Glutamatergic neuron (in vitro differentiated cells): ENCODE results near the gene ACVR1B. TPM values are rescaled to one million over a fixed set of nuclear protein-coding genes. Genes with fewer than 3 reads are reported as not detected.

Experiments
- DNase-seq: peaks from one replicate; pipeline ENCODE4 v3.0.0; 2022
- H3K27ac Mint-ChIP-seq: one replicate; pipeline ENCODE4 v1.8.0; 2020; ENCODE audit warnings: mild to moderate bottlenecking, mixed read lengths, inconsistent platforms; ENCODE audit not compliant: unreplicated experiment
- H3K27me3 Mint-ChIP-seq: one replicate; pipeline ENCODE4 v1.8.0; 2020; ENCODE audit warnings: mild to moderate bottlenecking, moderate library complexity, mixed read lengths, inconsistent platforms; ENCODE audit not compliant: unreplicated experiment
- H3K36me3 Mint-ChIP-seq: one replicate; pipeline ENCODE4 v1.8.0; 2020; ENCODE audit warnings: mild to moderate bottlenecking, mixed read lengths, inconsistent platforms; ENCODE audit not compliant: unreplicated experiment
- H3K4me1 Mint-ChIP-seq: one replicate; pipeline ENCODE4 v1.8.0; 2020; ENCODE audit warnings: mild to moderate bottlenecking, low read depth, mixed read lengths, inconsistent platforms; ENCODE audit not compliant: unreplicated experiment
- H3K4me3 Mint-ChIP-seq: one replicate; pipeline ENCODE4 v1.8.0; 2020; ENCODE audit warnings: mild to moderate bottlenecking, mixed read lengths, inconsistent platforms; ENCODE audit not compliant: unreplicated experiment
- H3K9me3 Mint-ChIP-seq: one replicate; pipeline ENCODE4 v1.8.0; 2020; ENCODE audit warnings: mild to moderate bottlenecking, moderate library complexity, mixed read lengths, inconsistent platforms; ENCODE audit not compliant: unreplicated experiment
- total RNA-seq: library from RNA; stranded (reverse); fragmentation: NEBNext Ultra II Directional; extraction: Animal tissue kit (Norgen Biotek cat#: 25700); gene quantifications from one replicate; pipeline ENCODE4 v1.2.1, GENCODE V29; 2021; ENCODE audit not compliant: unreplicated experiment
- TF ChIP-seq, protein P1 (sequence below): fragments of 200-600 bp; sonication (generic); IDR thresholded peaks from one replicate; pipeline ENCODE4 v1.5.0; 2021; ENCODE audit not compliant: partially characterized antibody, unreplicated experiment

ACVR1B gene
- total RNA-seq, 1 donor from 2014 or later = 50.2 TPM

DNA sequence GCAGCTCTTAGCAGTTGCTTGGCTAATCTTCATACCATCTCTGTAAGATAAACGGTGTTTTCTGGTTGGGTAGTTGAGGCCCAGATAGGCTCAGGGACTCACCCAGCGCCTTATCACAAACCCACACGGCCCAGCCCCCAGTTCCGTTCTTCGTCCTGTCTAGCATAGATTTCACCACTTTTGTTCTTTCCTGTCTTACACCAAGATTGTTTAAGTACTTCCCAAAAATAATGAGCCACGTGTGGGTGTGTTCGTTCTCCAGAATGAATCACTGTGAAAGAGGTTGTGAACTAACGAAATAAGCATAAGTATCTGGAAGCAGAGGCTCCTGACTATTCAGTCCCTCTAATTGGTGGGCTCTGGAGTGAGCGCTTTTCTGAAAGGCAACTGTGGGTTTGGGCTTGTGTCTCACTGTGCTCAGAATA lies 21.4 kb downstream of the ACVR1B start:
- DNase-seq = no peak
- H3K9me3 Mint-ChIP-seq = peaks cover 10% of the 10 kb centered on the region
- TF ChIP-seq, protein P1, sequence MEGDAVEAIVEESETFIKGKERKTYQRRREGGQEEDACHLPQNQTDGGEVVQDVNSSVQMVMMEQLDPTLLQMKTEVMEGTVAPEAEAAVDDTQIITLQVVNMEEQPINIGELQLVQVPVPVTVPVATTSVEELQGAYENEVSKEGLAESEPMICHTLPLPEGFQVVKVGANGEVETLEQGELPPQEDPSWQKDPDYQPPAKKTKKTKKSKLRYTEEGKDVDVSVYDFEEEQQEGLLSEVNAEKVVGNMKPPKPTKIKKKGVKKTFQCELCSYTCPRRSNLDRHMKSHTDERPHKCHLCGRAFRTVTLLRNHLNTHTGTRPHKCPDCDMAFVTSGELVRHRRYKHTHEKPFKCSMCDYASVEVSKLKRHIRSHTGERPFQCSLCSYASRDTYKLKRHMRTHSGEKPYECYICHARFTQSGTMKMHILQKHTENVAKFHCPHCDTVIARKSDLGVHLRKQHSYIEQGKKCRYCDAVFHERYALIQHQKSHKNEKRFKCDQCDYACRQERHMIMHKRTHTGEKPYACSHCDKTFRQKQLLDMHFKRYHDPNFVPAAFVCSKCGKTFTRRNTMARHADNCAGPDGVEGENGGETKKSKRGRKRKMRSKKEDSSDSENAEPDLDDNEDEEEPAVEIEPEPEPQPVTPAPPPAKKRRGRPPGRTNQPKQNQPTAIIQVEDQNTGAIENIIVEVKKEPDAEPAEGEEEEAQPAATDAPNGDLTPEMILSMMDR = no peak
- peak overlapping the region; percentile 4 for H3K27ac Mint-ChIP-seq
- H3K36me3 Mint-ChIP-seq = peaks cover 5% of the 10 kb centered on the region
- peaks cover 4% of the 10 kb centered on the region for H3K27me3 Mint-ChIP-seq
- peaks cover 29% of the 10 kb centered on the region for H3K4me1 Mint-ChIP-seq
- no peak overlapping the region for H3K4me3 Mint-ChIP-seq

DNA sequence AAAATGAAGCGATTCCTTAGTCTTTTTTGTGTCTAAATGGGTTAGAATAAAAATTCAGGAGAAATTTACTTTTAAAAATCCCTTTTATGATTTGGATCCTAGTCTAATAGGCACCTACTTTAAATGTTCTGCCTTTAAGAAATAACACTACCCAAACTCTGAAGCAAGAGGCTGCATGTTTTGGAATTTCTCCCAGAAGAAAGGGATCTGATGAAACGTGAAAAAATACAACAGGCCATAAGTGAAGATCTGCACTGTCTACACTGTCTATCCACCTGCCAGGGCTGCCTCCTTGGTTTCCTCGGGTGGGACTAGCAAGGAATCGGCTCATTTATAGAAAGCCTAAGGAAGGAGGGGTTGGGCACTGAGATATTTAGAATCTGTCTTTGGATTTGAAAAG lies 22.1 kb downstream of the ACVR1B start:
- Mint-ChIP-seq H3K36me3 (peaks cover 5% of the 10 kb centered on the region), H3K27me3 (peaks cover 4% of the 10 kb centered on the region), H3K4me3 (peak overlapping the region; percentile 1), H3K9me3 (peaks cover 10% of the 10 kb centered on the region), H3K27ac (no peak overlapping the region), H3K4me1 (peaks cover 29% of the 10 kb centered on the region)
- no peak for DNase-seq
- TF ChIP-seq, protein P1 = no peak

- Mint-ChIP-seq H3K27ac (no peak overlapping the region), H3K36me3 (peaks cover 5% of the 10 kb centered on the region)
Observed at GRCh38 chr12:51974646-51975045, 23.1 kb downstream of the ACVR1B start.

DNA sequence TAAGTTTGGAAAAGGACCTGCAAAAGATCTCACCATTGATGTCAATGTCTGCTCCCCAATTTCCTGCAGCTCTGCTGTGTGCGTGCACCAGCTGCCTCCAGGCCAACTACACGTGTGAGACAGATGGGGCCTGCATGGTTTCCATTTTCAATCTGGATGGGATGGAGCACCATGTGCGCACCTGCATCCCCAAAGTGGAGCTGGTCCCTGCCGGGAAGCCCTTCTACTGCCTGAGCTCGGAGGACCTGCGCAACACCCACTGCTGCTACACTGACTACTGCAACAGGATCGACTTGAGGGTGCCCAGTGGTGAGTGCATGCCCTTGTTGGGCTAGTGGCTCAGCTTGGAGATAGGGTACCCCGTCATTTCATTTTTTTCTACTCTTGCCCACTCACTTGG lies 23.7 kb downstream of the ACVR1B start:
- H3K4me1 Mint-ChIP-seq = peaks cover 32% of the 10 kb centered on the region
- peaks cover 10% of the 10 kb centered on the region for H3K9me3 Mint-ChIP-seq
- H3K4me3 Mint-ChIP-seq = peak overlapping the region; percentile 43
- peaks cover 8% of the 10 kb centered on the region for H3K27me3 Mint-ChIP-seq
- peak; percentile 27 for DNase-seq
- TF ChIP-seq, protein P1 = no peak
- H3K27ac Mint-ChIP-seq = peak overlapping the region; percentile 62
- H3K36me3 Mint-ChIP-seq = peaks cover 5% of the 10 kb centered on the region

More at GRCh38 chr12:51974646-51975045, 23.1 kb downstream of the ACVR1B start:
- H3K27me3 Mint-ChIP-seq = peaks cover 5% of the 10 kb centered on the region
- TF ChIP-seq, protein P1 = no peak
- H3K9me3 Mint-ChIP-seq = peaks cover 10% of the 10 kb centered on the region
- DNase-seq = no peak
- H3K4me1 Mint-ChIP-seq = peaks cover 29% of the 10 kb centered on the region
- H3K4me3 Mint-ChIP-seq = peak overlapping the region; percentile 63

DNA sequence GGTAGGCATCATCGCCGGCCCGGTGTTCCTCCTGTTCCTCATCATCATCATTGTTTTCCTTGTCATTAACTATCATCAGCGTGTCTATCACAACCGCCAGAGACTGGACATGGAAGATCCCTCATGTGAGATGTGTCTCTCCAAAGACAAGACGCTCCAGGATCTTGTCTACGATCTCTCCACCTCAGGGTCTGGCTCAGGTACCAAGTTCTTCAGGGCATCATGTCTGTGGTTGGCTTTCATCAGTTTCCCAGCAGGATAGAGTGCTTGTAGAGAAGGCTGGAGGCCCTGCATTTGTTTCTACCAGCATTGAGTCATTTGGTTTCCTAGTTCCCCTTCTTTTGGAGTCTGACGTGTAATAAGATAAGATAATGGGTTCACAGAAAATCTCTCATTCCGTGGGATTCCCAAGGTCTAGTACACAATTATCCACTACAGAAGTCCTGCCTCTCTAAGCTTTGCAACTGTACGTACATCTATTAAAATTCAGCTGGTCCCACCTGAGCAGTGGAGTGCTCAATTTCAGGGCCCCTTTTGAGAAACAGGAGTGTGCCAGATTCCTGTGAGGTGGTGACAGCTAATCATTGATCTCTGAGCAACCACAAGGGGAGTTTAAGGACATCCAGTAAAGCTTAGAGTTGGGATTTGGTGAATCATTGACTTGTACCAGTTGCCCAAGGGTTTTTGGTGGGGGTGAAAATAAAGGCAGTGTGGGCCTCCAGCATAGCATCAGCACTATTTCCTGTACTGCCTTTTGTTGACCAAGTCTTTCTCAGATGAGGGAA lies 25.1 kb downstream of the ACVR1B start:
- no peak overlapping the region for H3K27ac Mint-ChIP-seq
- peaks cover 8% of the 10 kb centered on the region for H3K27me3 Mint-ChIP-seq
- DNase-seq = no peak
- H3K4me3 Mint-ChIP-seq = no peak overlapping the region
- TF ChIP-seq, protein P1 = no peak
- H3K36me3 Mint-ChIP-seq = peaks cover 5% of the 10 kb centered on the region
- H3K4me1 Mint-ChIP-seq = peaks cover 32% of the 10 kb centered on the region
- H3K9me3 Mint-ChIP-seq = peaks cover 10% of the 10 kb centered on the region
